RWPE1 (cell line): ENCODE results near the gene YIPF5.

ENCODE experiments used
- CTCF ChIA-PET: fragments of 350-600 bp; sonication (Branson Sonifier 250); formaldehyde crosslinking; extraction: SDS; loops from one replicate; lab custom pipeline; 2021; lab: Yijun Ruan, JAX
- POLR2A ChIA-PET: fragments of 400-600 bp; formaldehyde crosslinking; extraction: SDS; loops from one replicate; lab custom pipeline; 2020; ENCODE audit warnings: antibody characterized with exemption; ENCODE audit not compliant: low non-redundant PET; lab: Yijun Ruan, JAX
- DNase-seq: peaks from one replicate; pipeline ENCODE4 v3.0.0; 2012; ENCODE audit warnings: low spot score
- H3K27ac ChIP-seq: fragments of 450-650 bp; 2 replicates; pipeline ENCODE4 v1.5.1; 2017
- CTCF ChIP-seq: fragments of 450-650 bp; conservative IDR thresholded peaks from 2 replicates; pipeline ENCODE4 v1.5.1; 2017; ENCODE audit warnings: low read depth, mild to moderate bottlenecking

Gene YIPF5

GRCh38 chr5:144117412-144117811, 53.0 kb downstream of the YIPF5 start:
- POLR2A ChIA-PET = no interaction called here
- no peak overlapping the region for H3K27ac ChIP-seq
- DNase-seq = no peak
- TF ChIP-seq CTCF = no peak
- CTCF ChIA-PET = no interaction called here

GRCh38 chr5:144114571-144114970, 55.9 kb downstream of the YIPF5 start:
- DNase-seq = no peak
- no peak for TF ChIP-seq CTCF
- ChIA-PET POLR2A (no interaction called here), CTCF (no interaction called here)
- H3K27ac ChIP-seq = no peak overlapping the region
